Keratinocyte (primary cell): ENCODE measurements around the gene GRIN3B. TPM values are rescaled to one million over a fixed set of nuclear protein-coding genes. Genes with fewer than 3 reads are reported as not detected.

Experiments used
- DNase-seq: peaks from one replicate; pipeline ENCODE4 v3.0.0-alpha.2; 2011; ENCODE audit warnings: low read depth, missing footprints, low spot score
- FAIRE-seq: peaks from 2 replicates; lab custom pipeline; 2011; peaks lifted over from hg19 to GRCh38; lab: Jason Lieb, UNC
- H2AFZ ChIP-seq: 2 replicates; pipeline ENCODE4 v1.6.0; 2012; ENCODE audit warnings: low read length, control low read depth, inconsistent platforms; ENCODE audit not compliant: control insufficient read depth
- H3K27ac ChIP-seq: 2 replicates; pipeline ENCODE4 v1.5.1; 2011; ENCODE audit warnings: low read length; ENCODE audit not compliant: control insufficient read depth, insufficient read depth
- H3K27me3 ChIP-seq: 3 replicates; pipeline ENCODE4 v1.6.0; 2011; ENCODE audit warnings: low read length; ENCODE audit not compliant: control insufficient read depth, insufficient read depth; ENCODE audit errors: extremely low read depth
- H3K36me3 ChIP-seq, 2 experiments: 2 replicates in 1 of 2; 3 replicates in 1 of 2; pipeline ENCODE4 v1.5.1; 2011; ENCODE audit warnings: low read length in 2 of 2, mild to moderate bottlenecking in 1 of 2; ENCODE audit not compliant: control insufficient read depth in 2 of 2, insufficient read depth in 2 of 2; ENCODE audit errors: extremely low read depth in 1 of 2
- H3K4me1 ChIP-seq: 3 replicates; pipeline ENCODE4 v1.5.1; 2011; ENCODE audit warnings: low read length; ENCODE audit not compliant: control insufficient read depth, insufficient read depth; ENCODE audit errors: extremely low read depth
- H3K4me2 ChIP-seq: 3 replicates; pipeline ENCODE4 v1.6.0; 2011; ENCODE audit warnings: low read depth, low read length; ENCODE audit not compliant: control insufficient read depth, insufficient read depth; ENCODE audit errors: extremely low read depth
- H3K4me3 ChIP-seq, 3 experiments: fragments of 200-600 bp in 1 of 3; sonication (generic) in 1 of 3; 2 replicates in 2 of 3; 3 replicates in 1 of 3; pipeline ENCODE4 v1.5.1; 2011 to 2016; ENCODE audit warnings: low read length in 3 of 3, mild to moderate bottlenecking in 3 of 3, control low read depth in 2 of 3, inconsistent platforms in 1 of 3, low read depth in 1 of 3, mixed read lengths in 1 of 3, mixed run types in 1 of 3, moderate library complexity in 1 of 3; ENCODE audit not compliant: control insufficient read depth in 2 of 3, insufficient read depth in 2 of 3; ENCODE audit errors: extremely low read depth in 1 of 3
- H3K79me2 ChIP-seq: 2 replicates; pipeline ENCODE4 v1.6.0; 2012; ENCODE audit warnings: low read length; ENCODE audit not compliant: control insufficient read depth, insufficient read depth
- H3K9ac ChIP-seq: 3 replicates; pipeline ENCODE4 v1.6.0; 2011; ENCODE audit warnings: low read length; ENCODE audit not compliant: control insufficient read depth, insufficient read depth; ENCODE audit errors: extremely low read depth
- H3K9me1 ChIP-seq: 3 replicates; pipeline ENCODE4 v1.6.0; 2011; ENCODE audit warnings: low read length; ENCODE audit not compliant: control insufficient read depth, insufficient read depth; ENCODE audit errors: extremely low read depth
- H3K9me3 ChIP-seq: 2 replicates; pipeline ENCODE4 v1.5.1; 2012; ENCODE audit warnings: low read depth, low read length; ENCODE audit not compliant: control insufficient read depth
- H4K20me1 ChIP-seq: 3 replicates; pipeline ENCODE4 v1.6.0; 2011; ENCODE audit warnings: low read length; ENCODE audit not compliant: control insufficient read depth, insufficient read depth; ENCODE audit errors: extremely low read depth
- CTCF ChIP-seq, 3 experiments: IDR thresholded peaks in 1 of 3; conservative IDR thresholded peaks in 1 of 3; optimal IDR thresholded peaks in 1 of 3; 2 replicates in 2 of 3; 3 replicates in 1 of 3; pipeline versions ENCODE3 to v1.5.1; 2011; ENCODE audit warnings: low read length in 3 of 3, mild to moderate bottlenecking in 3 of 3, moderate library complexity in 2 of 3, control low read depth in 1 of 3, inconsistent platforms in 1 of 3; ENCODE audit not compliant: insufficient read depth in 2 of 3; ENCODE audit errors: extremely low read depth in 1 of 3
- EZH2 ChIP-seq: IDR thresholded peaks from one replicate; pipeline ENCODE4 v1.6.1; 2012; ENCODE audit warnings: inconsistent platforms, mild to moderate bottlenecking, low read length, moderate library complexity
- dilution Hi-C: fragments of 300-500 bp; cut with MboI; formaldehyde crosslinking; loops from one replicate; pipeline ENCODE4 v1.7.0; 2020; ENCODE audit warnings: low sequenced_read_pairs; ENCODE audit not compliant: extremely low pct_ligation_motif_present
- polyA plus RNA-seq, 5 experiments: library from polyadenylated mRNA; depleted of rRNA in 3 of 5; stranded (reverse) in 3 of 5; stranded (forward) in 1 of 5; unstranded in 1 of 5; fragments of >200 nt; gene quantifications; 1 replicate in 1 of 5; 2 replicates in 3 of 5; 3 replicates in 1 of 5; pipeline versions ENCODE4 v1.2.1 to v1.2.3, GENCODE V29; 2011 to 2012; ENCODE audit warnings: missing spikeins in 2 of 5, low read depth in 1 of 5, low replicate concordance in 1 of 5

Gene GRIN3B
- polyA plus RNA-seq, 1 donor (not counting 4 experiments of a cell fraction or from before 2014, with no cell fraction given), result 0.20 TPM

- FAIRE-seq (no peak), DNase-seq (no peak)
- Histone ChIP-seq H3K9ac (no peak overlapping the region), H3K4me2 (no peak overlapping the region), H3K4me1 (no peaks in the 10 kb centered on the region), H3K9me3 (peaks cover 28% of the 10 kb centered on the region), H3K79me2 (no peaks in the 10 kb centered on the region), H3K4me3 (no peak overlapping the region), H2AFZ (no peak overlapping the region), H3K27me3 (no peaks in the 10 kb centered on the region), H3K27ac (no peak overlapping the region), H3K9me1 (no peaks in the 10 kb centered on the region), H3K36me3 (peaks cover 13 to 30% of the 10 kb centered on the region in 2 experiments), H4K20me1 (no peaks in the 10 kb centered on the region)
- no peak for TF ChIP-seq EZH2
- TF ChIP-seq CTCF (optimal IDR thresholded peaks at IDR 0.05 in 1 of 3, IDR thresholded peaks at IDR 0.05 in 1 of 3, conservative IDR thresholded peaks at IDR 0.05 in 1 of 3; ENCODE audit: extremely low read depth in 1 of 3, insufficient read depth in 2 of 3, low read length in 3 of 3), result no peak
- dilution Hi-C loops, result no loop called here
Observed at GRCh38 chr19:1054102-1055027, 54.1 kb downstream of the GRIN3B start.

GRCh38 chr19:1055028-1055425 lies 54.8 kb downstream of the GRIN3B start:
- H4K20me1 ChIP-seq, result no peaks in the 10 kb centered on the region
- peaks cover 13 to 30% of the 10 kb centered on the region in 2 experiments for H3K36me3 ChIP-seq
- H2AFZ ChIP-seq, result no peak overlapping the region
- no peaks in the 10 kb centered on the region for H3K27me3 ChIP-seq
- H3K4me2 ChIP-seq, result no peak overlapping the region
- H3K9me3 ChIP-seq, result peaks cover 28% of the 10 kb centered on the region
- no peak for TF ChIP-seq CTCF (optimal IDR thresholded peaks at IDR 0.05 in 1 of 3, IDR thresholded peaks at IDR 0.05 in 1 of 3, conservative IDR thresholded peaks at IDR 0.05 in 1 of 3; ENCODE audit: extremely low read depth in 1 of 3, insufficient read depth in 2 of 3, low read length in 3 of 3)
- TF ChIP-seq EZH2, result no peak
- H3K4me1 ChIP-seq, result no peaks in the 10 kb centered on the region
- dilution Hi-C loops, result no loop called here
- H3K4me3 ChIP-seq, result no peak overlapping the region
- no peak for FAIRE-seq
- DNase-seq, result no peak
- H3K79me2 ChIP-seq, result no peaks in the 10 kb centered on the region
- no peak overlapping the region for H3K9ac ChIP-seq
- no peaks in the 10 kb centered on the region for H3K9me1 ChIP-seq
- no peak overlapping the region for H3K27ac ChIP-seq
